HuH-7.5 (cell line): ENCODE results near the gene CERS4.
"Not testable (repeated sequence)": the region's sequence is repeated elsewhere in the genome, so short reads cannot be mapped to it uniquely, and the experiment has no call there.

Source experiments
- DNase-seq: peaks from one replicate; pipeline ENCODE4 v3.0.0; 2011; ENCODE audit warnings: low spot score

CERS4 gene

GRCh38 chr19:8208922-8209461 lies at the start of gene CERS4:
Gene CERS4, plus strand, starts transcription at chr19:8209370. Its CDS starts 41,707 bp downstream, at chr19:8251077.
- DNase-seq, result peak; percentile 94

- peak; percentile 23 for DNase-seq
Measured at GRCh38 chr19:8161135-8161646, 48.0 kb upstream of the CERS4 start.

GRCh38 chr19:8163759-8164158 lies 45.4 kb upstream of the CERS4 start:
- DNase-seq, result no peak

GRCh38 chr19:8167985-8168384 lies 41.2 kb upstream of the CERS4 start:
- no peak for DNase-seq

GRCh38 chr19:8168537-8168936 lies 40.6 kb upstream of the CERS4 start:
- no peak for DNase-seq

- DNase-seq, result no peak
Measured at GRCh38 chr19:8174706-8175105, 34.5 kb upstream of the CERS4 start.

- no peak for DNase-seq
Measured at GRCh38 chr19:8180018-8180417, 29.2 kb upstream of the CERS4 start.

GRCh38 chr19:8184274-8184673 lies 24.9 kb upstream of the CERS4 start:
- DNase-seq, result no peak

GRCh38 chr19:8185343-8186068 lies 23.7 kb upstream of the CERS4 start:
- DNase-seq, result no peak

GRCh38 chr19:8192221-8192820 lies 16.8 kb upstream of the CERS4 start:
- DNase-seq, result no peak

- no peak for DNase-seq
Measured at GRCh38 chr19:8194528-8195267, 14.5 kb upstream of the CERS4 start.

GRCh38 chr19:8196271-8196927 lies 12.8 kb upstream of the CERS4 start:
- no peak for DNase-seq

- not testable (repeated sequence) for DNase-seq
Measured at GRCh38 chr19:8203288-8204120, 5.7 kb upstream of the CERS4 start.

GRCh38 chr19:8204961-8205360 lies 4.2 kb upstream of the CERS4 start:
- no peak for DNase-seq

- no peak for DNase-seq
Measured at GRCh38 chr19:8206147-8207087, 2.8 kb upstream of the CERS4 start.

- not testable (repeated sequence) for DNase-seq
Measured at GRCh38 chr19:8207326-8207725, 1.8 kb upstream of the CERS4 start.

- DNase-seq, result peak; percentile 52
Measured at GRCh38 chr19:8208119-8208921, 850 bp upstream of the CERS4 start.

GRCh38 chr19:8209462-8210378 lies 550 bp downstream of the CERS4 start:
- DNase-seq, result peak; percentile 38
